Measurements from ENCODE around the gene COL21A1. TPM values are rescaled to one million over a fixed set of nuclear protein-coding genes. Genes with fewer than 3 reads are reported as not detected.
A peak's percentile ranks its signal among the peaks of the same experiment; 100 is the strongest.

COL21A1 gene
- total RNA-seq, 1 donor from 2014 or later, result 16.8 TPM

- DNase-seq (ENCODE audit: low spot score, unreplicated experiment), result no peak
- Mint-ChIP-seq H3K9me3 (ENCODE audit: low read depth) (no peaks in the 10 kb centered on the region), H3K36me3 (ENCODE audit: insufficient read depth) (no peaks in the 10 kb centered on the region), H3K4me3 (ENCODE audit: low read depth) (no peak overlapping the region), H3K4me1 (ENCODE audit: low read depth) (peaks cover 9% of the 10 kb centered on the region), H3K27ac (no peak overlapping the region), H3K27me3 (peaks cover 6% of the 10 kb centered on the region)
- no peak for TF ChIP-seq CTCF (IDR thresholded peaks at IDR 0.05; ENCODE audit: unreplicated experiment)
Observed at GRCh38 chr6:56259234-56260077, 12.1 kb upstream of the COL21A1 start.

GRCh38 chr6:56255349-56255748, 8.0 kb upstream of the COL21A1 start:
- Mint-ChIP-seq H3K27me3 (peaks cover 13% of the 10 kb centered on the region), H3K36me3 (ENCODE audit: insufficient read depth) (no peaks in the 10 kb centered on the region), H3K4me3 (ENCODE audit: low read depth) (no peak overlapping the region), H3K4me1 (ENCODE audit: low read depth) (peaks cover 9% of the 10 kb centered on the region), H3K9me3 (ENCODE audit: low read depth) (no peaks in the 10 kb centered on the region), H3K27ac (no peak overlapping the region)
- DNase-seq (ENCODE audit: low spot score, unreplicated experiment), result no peak
- TF ChIP-seq CTCF (IDR thresholded peaks at IDR 0.05; ENCODE audit: unreplicated experiment), result no peak

- Mint-ChIP-seq H3K36me3 (ENCODE audit: insufficient read depth) (no peaks in the 10 kb centered on the region), H3K4me3 (ENCODE audit: low read depth) (no peak overlapping the region), H3K4me1 (ENCODE audit: low read depth) (peaks cover 13% of the 10 kb centered on the region), H3K9me3 (ENCODE audit: low read depth) (no peaks in the 10 kb centered on the region), H3K27ac (no peak overlapping the region), H3K27me3 (peaks cover 45% of the 10 kb centered on the region)
- TF ChIP-seq CTCF (IDR thresholded peaks at IDR 0.05; ENCODE audit: unreplicated experiment), result no peak
- DNase-seq (ENCODE audit: low spot score, unreplicated experiment), result no peak
Observed at GRCh38 chr6:56250266-56250665, 2.9 kb upstream of the COL21A1 start.

GRCh38 chr6:56247654-56248122, 308 bp upstream of the COL21A1 start:
- H3K9me3 Mint-ChIP-seq (ENCODE audit: low read depth), result no peaks in the 10 kb centered on the region
- H3K4me3 Mint-ChIP-seq (ENCODE audit: low read depth), result peak overlapping the region; percentile 83
- H3K36me3 Mint-ChIP-seq (ENCODE audit: insufficient read depth), result no peaks in the 10 kb centered on the region
- peaks cover 16% of the 10 kb centered on the region for H3K4me1 Mint-ChIP-seq (ENCODE audit: low read depth)
- no peak for DNase-seq (ENCODE audit: low spot score, unreplicated experiment)
- no peak overlapping the region for H3K27ac Mint-ChIP-seq
- TF ChIP-seq CTCF (IDR thresholded peaks at IDR 0.05; ENCODE audit: unreplicated experiment), result no peak
- peaks cover 45% of the 10 kb centered on the region for H3K27me3 Mint-ChIP-seq

GRCh38 chr6:56246541-56246880, 869 bp downstream of the COL21A1 start:
- H3K4me3 Mint-ChIP-seq (ENCODE audit: low read depth), result peak overlapping the region; percentile 83
- H3K4me1 Mint-ChIP-seq (ENCODE audit: low read depth), result peaks cover 22% of the 10 kb centered on the region
- H3K27me3 Mint-ChIP-seq, result peaks cover 39% of the 10 kb centered on the region
- TF ChIP-seq CTCF (IDR thresholded peaks at IDR 0.05; ENCODE audit: unreplicated experiment), result no peak
- no peak for DNase-seq (ENCODE audit: low spot score, unreplicated experiment)
- H3K9me3 Mint-ChIP-seq (ENCODE audit: low read depth), result no peaks in the 10 kb centered on the region
- peak overlapping the region; percentile 79 for H3K27ac Mint-ChIP-seq
- no peaks in the 10 kb centered on the region for H3K36me3 Mint-ChIP-seq (ENCODE audit: insufficient read depth)

Data from progenitor cell of endocrine pancreas (in vitro differentiated cells).